ENCODE measurements around the gene ANKRD22.
"Not testable (repeated sequence)": the region's sequence is repeated elsewhere in the genome, so short reads cannot be mapped to it uniquely, and the experiment has no call there.

Gene ANKRD22

GRCh38 chr10:88877298-88877697 is 25.7 kb upstream of the ANKRD22 start:
- DNase-seq (ENCODE audit: low spot score), result no peak

GRCh38 chr10:88875081-88875480 is 23.4 kb upstream of the ANKRD22 start:
- no peak for DNase-seq (ENCODE audit: low spot score)

GRCh38 chr10:88874281-88874680 is 22.6 kb upstream of the ANKRD22 start:
- no peak for DNase-seq (ENCODE audit: low spot score)

- no peak for DNase-seq (ENCODE audit: low spot score)
Measured at GRCh38 chr10:88873757-88874156, 22.1 kb upstream of the ANKRD22 start.

GRCh38 chr10:88870089-88870488 is 18.4 kb upstream of the ANKRD22 start:
- DNase-seq (ENCODE audit: low spot score), result no peak

GRCh38 chr10:88866454-88866853 is 14.8 kb upstream of the ANKRD22 start:
- no peak for DNase-seq (ENCODE audit: low spot score)

GRCh38 chr10:88865281-88865876 is 13.7 kb upstream of the ANKRD22 start:
- DNase-seq (ENCODE audit: low spot score), result no peak

- DNase-seq (ENCODE audit: low spot score), result no peak
Measured at GRCh38 chr10:88861036-88861435, 9.4 kb upstream of the ANKRD22 start.

GRCh38 chr10:88858491-88858890 is 6.8 kb upstream of the ANKRD22 start:
- DNase-seq (ENCODE audit: low spot score), result peak; percentile 54

- DNase-seq (ENCODE audit: low spot score), result no peak
Measured at GRCh38 chr10:88857831-88858230, 6.2 kb upstream of the ANKRD22 start.

- DNase-seq (ENCODE audit: low spot score), result no peak
Measured at GRCh38 chr10:88854684-88855083, 3.0 kb upstream of the ANKRD22 start.

GRCh38 chr10:88853155-88853881 is 1.7 kb upstream of the ANKRD22 start:
- DNase-seq (ENCODE audit: low spot score), result no peak

GRCh38 chr10:88852327-88852726 is 683 bp upstream of the ANKRD22 start:
- DNase-seq (ENCODE audit: low spot score), result no peak

- DNase-seq (ENCODE audit: low spot score), result no peak
Measured at GRCh38 chr10:88850712-88851111, 932 bp downstream of the ANKRD22 start.

- peak; percentile 69 for DNase-seq (ENCODE audit: low spot score)
Measured at GRCh38 chr10:88849234-88849633, 2.4 kb downstream of the ANKRD22 start.

GRCh38 chr10:88848499-88848898 is 3.1 kb downstream of the ANKRD22 start:
- peak; percentile 69 for DNase-seq (ENCODE audit: low spot score)

GRCh38 chr10:88843171-88843570 is 8.5 kb downstream of the ANKRD22 start:
- DNase-seq (ENCODE audit: low spot score), result no peak

- DNase-seq (ENCODE audit: low spot score), result no peak
Measured at GRCh38 chr10:88841316-88842111, 10.1 kb downstream of the ANKRD22 start.

- no peak for DNase-seq (ENCODE audit: low spot score)
Measured at GRCh38 chr10:88840881-88841280, 10.8 kb downstream of the ANKRD22 start.

- no peak for DNase-seq (ENCODE audit: low spot score)
Measured at GRCh38 chr10:88840104-88840503, 11.5 kb downstream of the ANKRD22 start.

- DNase-seq (ENCODE audit: low spot score), result no peak
Measured at GRCh38 chr10:88838766-88839350, 12.8 kb downstream of the ANKRD22 start.

GRCh38 chr10:88837632-88838031 is 14.0 kb downstream of the ANKRD22 start:
- not testable (repeated sequence) for DNase-seq (ENCODE audit: low spot score)

- no peak for DNase-seq (ENCODE audit: low spot score)
Measured at GRCh38 chr10:88835910-88836221, 15.8 kb downstream of the ANKRD22 start.

Data from activated CD4-positive, alpha-beta T cell treated with anti-CD3 and anti-CD28 coated beads, Interleukin-2, Interleukin-4, amounts not matched to agents 100 ng/mL and 50 ng/mL, durations not matched to agents 16 hours and 8 hours (primary cell).